A549 (cell line): ENCODE data around the gene VSTM4. TPM values are rescaled to one million over a fixed set of nuclear protein-coding genes. Genes with fewer than 3 reads are reported as not detected.

Source experiments
- ATAC-seq, 2 experiments: fragments of 200-7000 bp in 1 of 2; fragments of >200 bp in 1 of 2; cut with Nextera tagmentation in 1 of 2; cut with Tn5 transposase in 1 of 2; 3 replicates each; pipeline versions ENCODE4 v1.8.0 to v1.9.1; 2018 to 2020; ENCODE audit warnings: mild to moderate bottlenecking in 1 of 2, moderate library complexity in 1 of 2
- CTCF ChIA-PET: fragments of 300-600 bp; sonication (Branson Sonifier 250); formaldehyde crosslinking; extraction: SDS; loops from one replicate; lab custom pipeline; 2021; ENCODE audit warnings: antibody characterized with exemption, inconsistent platforms; lab: Yijun Ruan, JAX
- POLR2A ChIA-PET: fragments of 350-600 bp; formaldehyde crosslinking; extraction: SDS; loops from one replicate; lab custom pipeline; 2021; ENCODE audit warnings: antibody characterized with exemption, inconsistent platforms; lab: Yijun Ruan, JAX
- DNase-seq, 2 experiments: peaks; one replicate each; pipeline versions ENCODE4 v3.0.0 to v3.0.0-alpha.2; 2011 to 2016; ENCODE audit warnings: low read depth in 1 of 2, low spot score in 1 of 2
- FAIRE-seq: peaks from 2 replicates; lab custom pipeline; 2011; peaks lifted over from hg19 to GRCh38; lab: Jason Lieb, UNC
- H3K27ac ChIP-seq, 2 experiments: fragments of >200 bp; sonication (Bioruptor Twin); formaldehyde crosslinking; 3 replicates each; pipeline ENCODE4 v1.5.1; 2016 to 2017
- H3K4me1 ChIP-seq: fragments of >200 bp; sonication (Bioruptor Twin); formaldehyde crosslinking; 3 replicates; pipeline ENCODE4 v1.6.1; 2016
- H3K4me2 ChIP-seq: fragments of >200 bp; sonication (Bioruptor Twin); formaldehyde crosslinking; 3 replicates; pipeline ENCODE4 v1.6.1; 2016
- H3K4me3 ChIP-seq: fragments of >200 bp; sonication (Bioruptor Twin); formaldehyde crosslinking; 3 replicates; pipeline ENCODE4 v1.5.1; 2016
- H3K9me3 ChIP-seq: fragments of >200 bp; sonication (Bioruptor Twin); formaldehyde crosslinking; 3 replicates; pipeline ENCODE4 v1.6.1; 2016
- EHF ChIP-seq: fragments of 250-450 bp; sonication (Bioruptor Pico); IDR thresholded peaks from 2 replicates; pipeline ENCODE4 v1.5.0; 2020; ENCODE audit warnings: mild to moderate bottlenecking
- EHMT2 ChIP-seq: fragments of 200-600 bp; sonication (generic); IDR thresholded peaks from 2 replicates; pipeline ENCODE4 v1.6.1; 2016; ENCODE audit warnings: antibody characterized with exemption, low read depth, mild to moderate bottlenecking, moderate library complexity
- FOSB ChIP-seq: fragments of 250-450 bp; sonication (Bioruptor Pico); IDR thresholded peaks from 2 replicates; pipeline ENCODE4 v1.5.0; 2020; ENCODE audit warnings: mild to moderate bottlenecking, moderate library complexity
- HDAC2 ChIP-seq: fragments of 200-600 bp; sonication (generic); IDR thresholded peaks from 2 replicates; pipeline ENCODE4 v1.6.1; 2016
- HOXA7 ChIP-seq: fragments of 250-450 bp; sonication (Bioruptor Pico); IDR thresholded peaks from 2 replicates; pipeline ENCODE4 v1.5.0; 2020; ENCODE audit warnings: mild to moderate bottlenecking, moderate library complexity
- JUNB ChIP-seq: fragments of >200 bp; sonication (Bioruptor Twin); formaldehyde crosslinking; IDR thresholded peaks from 2 replicates; pipeline ENCODE4 v1.6.1; 2016
- MAFK ChIP-seq: fragments of 450-650 bp; IDR thresholded peaks from 2 replicates; pipeline ENCODE4 v1.6.1; 2014; ENCODE audit not compliant: partially characterized antibody
- MAZ ChIP-seq: fragments of 150-350 bp; IDR thresholded peaks from 2 replicates; pipeline ENCODE4 v1.6.1; 2014; ENCODE audit warnings: antibody characterized with exemption, low read depth, low read length, borderline replicate concordance
- MYC ChIP-seq: IDR thresholded peaks from 2 replicates; pipeline ENCODE4 v1.6.1; 2012; ENCODE audit warnings: mild to moderate bottlenecking, inconsistent platforms, low read length, improper control_type of control experiment, borderline replicate concordance
- NFE2L2 ChIP-seq: fragments of 150-350 bp; conservative IDR thresholded peaks from 2 replicates; pipeline ENCODE4 v1.6.1; 2014; ENCODE audit warnings: low read length
- NPAS2 ChIP-seq: fragments of 250-450 bp; sonication (Bioruptor Pico); IDR thresholded peaks from 2 replicates; pipeline ENCODE4 v1.8.0; 2022; ENCODE audit warnings: mild to moderate bottlenecking, moderate library complexity, borderline replicate concordance
- NR3C1 ChIP-seq: fragments of >200 bp; sonication (Bioruptor Twin); formaldehyde crosslinking; IDR thresholded peaks from 3 replicates; pipeline ENCODE4 v1.6.1; 2017
- POLR2A ChIP-seq: IDR thresholded peaks from 2 replicates; pipeline ENCODE4 v1.6.1; 2012; ENCODE audit warnings: mild to moderate bottlenecking, low read length
- POLR2AphosphoS2 ChIP-seq: conservative IDR thresholded peaks from 2 replicates; pipeline ENCODE4 v1.6.1; 2012; ENCODE audit warnings: low read length, improper control_type of control experiment, inconsistent platforms
- RNF2 ChIP-seq: fragments of 200-600 bp; sonication (generic); IDR thresholded peaks from 2 replicates; pipeline ENCODE4 v1.6.1; 2016; ENCODE audit warnings: low read depth, mild to moderate bottlenecking, antibody characterized with exemption, moderate library complexity, borderline replicate concordance
- SREBF2 ChIP-seq: fragments of 450-650 bp; IDR thresholded peaks from 2 replicates; pipeline ENCODE4 v1.6.1; 2014; ENCODE audit warnings: mild to moderate bottlenecking, moderate library complexity
- TP53 ChIP-seq: fragments of 250-450 bp; sonication (Bioruptor Pico); IDR thresholded peaks from 2 replicates; pipeline ENCODE4 v1.5.0; 2021; ENCODE audit warnings: mild to moderate bottlenecking, moderate library complexity
- ZC3H11A ChIP-seq: fragments of 450-650 bp; IDR thresholded peaks from 2 replicates; pipeline ENCODE4 v1.6.1; 2014; ENCODE audit warnings: antibody characterized with exemption, mild to moderate bottlenecking
- ZSCAN20 ChIP-seq: fragments of 250-450 bp; sonication (Bioruptor Pico); IDR thresholded peaks from 2 replicates; pipeline ENCODE4 v1.8.0; 2022; ENCODE audit warnings: mild to moderate bottlenecking, moderate library complexity
- WGBS: methylation state at CpG from one replicate; pipeline ENCODE4 v1.1.6; 2017; ENCODE audit errors: missing lambda C conversion rate; 5-methylcytosine and 5-hydroxymethylcytosine counted together
- polyA plus RNA-seq, 4 experiments: library from polyadenylated mRNA; depleted of rRNA in 3 of 4; stranded (reverse); fragments of >200 nt; fragmentation: RNase III in 1 of 4; extraction: RNeasy Plus Mini Kit Qiagen cat#74134 plus additional on column Dnase treatment in 1 of 4; gene quantifications; 2 replicates in 3 of 4; 3 replicates in 1 of 4; pipeline ENCODE4 v1.2.3, GENCODE V29; 2011 to 2017
- TF ChIP-seq, protein P1 (sequence below): fragments of 150-350 bp; IDR thresholded peaks from 2 replicates; pipeline ENCODE4 v1.6.1; 2014; ENCODE audit warnings: low read depth, mild to moderate bottlenecking, low read length
- TF ChIP-seq, protein P2 (sequence below): fragments of >200 bp; sonication (Bioruptor Twin); formaldehyde crosslinking; IDR thresholded peaks from 3 replicates; pipeline ENCODE4 v1.6.1; 2016
- TF ChIP-seq, protein P3 (sequence below): fragments of >200 bp; sonication (Bioruptor Twin); formaldehyde crosslinking; IDR thresholded peaks from 2 replicates; pipeline ENCODE4 v1.6.1; 2016
- TF ChIP-seq, protein P4 (sequence below): IDR thresholded peaks from 2 replicates; pipeline ENCODE4 v1.6.1; 2012; ENCODE audit warnings: low read depth, borderline replicate concordance
- TF ChIP-seq, protein P5 (sequence below): fragments of >200 bp; sonication (Bioruptor Twin); formaldehyde crosslinking; IDR thresholded peaks from 3 replicates; pipeline ENCODE4 v1.5.1; 2016
- TF ChIP-seq, protein P6 (sequence below): IDR thresholded peaks from 2 replicates; pipeline ENCODE4 v1.6.1; 2012

VSTM4 gene
- polyA plus RNA-seq, 2 of the 4 experiments (the other 2 are of a cell fraction): 0.18 to 0.53 TPM

DNA sequence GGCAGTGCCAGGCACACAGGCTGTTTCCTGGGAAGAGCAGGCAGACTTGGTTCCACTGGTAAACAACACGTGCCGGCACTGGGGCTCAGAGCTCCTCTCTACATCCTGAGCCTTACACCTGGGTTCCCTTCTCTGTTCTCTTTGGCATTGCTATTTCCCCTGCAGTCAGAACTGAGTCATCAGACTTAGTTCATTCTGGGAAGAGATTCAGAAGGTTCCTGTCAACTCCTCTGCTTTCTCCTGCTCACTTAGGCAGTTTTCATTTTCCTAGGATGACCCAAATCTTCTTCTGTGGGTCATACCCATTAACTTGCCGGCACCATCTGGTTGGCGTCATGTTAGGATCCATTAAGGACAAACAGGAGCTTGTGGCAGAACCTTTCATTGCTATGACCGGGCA is 142.3 kb downstream of the VSTM4 start:
- no peak overlapping the region for H3K27ac ChIP-seq
- H3K4me3 ChIP-seq: no peak overlapping the region
- ChIA-PET CTCF (no interaction called here), POLR2A (no interaction called here)
- no peak for ATAC-seq
- no peaks in the 10 kb centered on the region for H3K4me1 ChIP-seq
- no peak for DNase-seq
- TF ChIP-seq MAZ (no peak), FOSB (no peak), NFE2L2 (no peak), SREBF2 (no peak), HDAC2 (no peak), EHF (CRISPR knock-in tag) (no peak), HOXA7 (CRISPR knock-in tag) (no peak), POLR2A (no peak), POLR2AphosphoS2 (no peak), JUNB (no peak), RNF2 (no peak)
- TF ChIP-seq, protein P1, sequence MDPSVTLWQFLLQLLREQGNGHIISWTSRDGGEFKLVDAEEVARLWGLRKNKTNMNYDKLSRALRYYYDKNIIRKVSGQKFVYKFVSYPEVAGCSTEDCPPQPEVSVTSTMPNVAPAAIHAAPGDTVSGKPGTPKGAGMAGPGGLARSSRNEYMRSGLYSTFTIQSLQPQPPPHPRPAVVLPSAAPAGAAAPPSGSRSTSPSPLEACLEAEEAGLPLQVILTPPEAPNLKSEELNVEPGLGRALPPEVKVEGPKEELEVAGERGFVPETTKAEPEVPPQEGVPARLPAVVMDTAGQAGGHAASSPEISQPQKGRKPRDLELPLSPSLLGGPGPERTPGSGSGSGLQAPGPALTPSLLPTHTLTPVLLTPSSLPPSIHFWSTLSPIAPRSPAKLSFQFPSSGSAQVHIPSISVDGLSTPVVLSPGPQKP: no peak
- TF ChIP-seq, protein P2, sequence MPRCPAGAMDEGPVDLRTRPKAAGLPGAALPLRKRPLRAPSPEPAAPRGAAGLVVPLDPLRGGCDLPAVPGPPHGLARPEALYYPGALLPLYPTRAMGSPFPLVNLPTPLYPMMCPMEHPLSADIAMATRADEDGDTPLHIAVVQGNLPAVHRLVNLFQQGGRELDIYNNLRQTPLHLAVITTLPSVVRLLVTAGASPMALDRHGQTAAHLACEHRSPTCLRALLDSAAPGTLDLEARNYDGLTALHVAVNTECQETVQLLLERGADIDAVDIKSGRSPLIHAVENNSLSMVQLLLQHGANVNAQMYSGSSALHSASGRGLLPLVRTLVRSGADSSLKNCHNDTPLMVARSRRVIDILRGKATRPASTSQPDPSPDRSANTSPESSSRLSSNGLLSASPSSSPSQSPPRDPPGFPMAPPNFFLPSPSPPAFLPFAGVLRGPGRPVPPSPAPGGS: no peak
- 37% methylated on average over 5 of the region's 5 CpGs for WGBS
- peaks cover 3% of the 10 kb centered on the region; the same call in 1 of the 3 replicates for H3K9me3 ChIP-seq
- FAIRE-seq: no peak
- H3K4me2 ChIP-seq: no peak overlapping the region

DNA sequence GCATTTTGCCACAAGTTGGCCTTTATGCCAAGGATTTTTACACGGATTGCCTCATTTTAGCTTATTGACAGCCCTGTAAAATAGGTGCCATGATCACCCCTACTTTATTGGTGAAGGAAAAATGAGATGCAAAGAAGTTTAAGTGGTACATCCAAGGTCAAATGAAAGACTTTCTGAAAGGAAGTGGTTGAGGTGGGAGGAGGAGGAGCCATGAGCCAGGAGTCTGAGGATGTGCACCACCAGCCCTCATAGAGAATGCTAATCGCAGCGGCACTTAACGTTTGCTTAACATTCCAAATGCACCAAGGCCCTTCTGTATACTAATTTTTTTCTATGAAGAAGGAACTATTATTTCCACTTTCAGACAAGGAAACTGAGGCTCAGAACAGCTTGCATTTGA is 144.7 kb downstream of the VSTM4 start:
- Histone ChIP-seq H3K4me1 (no peaks in the 10 kb centered on the region), H3K27ac (no peak overlapping the region), H3K4me3 (no peak overlapping the region), H3K9me3 (peaks cover 3% of the 10 kb centered on the region; the same call in 1 of the 3 replicates), H3K4me2 (no peak overlapping the region)
- no peak for FAIRE-seq
- TF ChIP-seq ZSCAN20 (CRISPR knock-in tag) (no peak), MAFK (no peak), EHMT2 (no peak), MYC (no peak), RNF2 (no peak), ZC3H11A (no peak), NR3C1 (no peak), JUNB (no peak), TP53 (no peak), SREBF2 (no peak), NPAS2 (no peak)
- TF ChIP-seq, protein P3, sequence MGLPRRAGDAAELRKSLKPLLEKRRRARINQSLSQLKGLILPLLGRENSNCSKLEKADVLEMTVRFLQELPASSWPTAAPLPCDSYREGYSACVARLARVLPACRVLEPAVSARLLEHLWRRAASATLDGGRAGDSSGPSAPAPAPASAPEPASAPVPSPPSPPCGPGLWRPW: no peak
- TF ChIP-seq, protein P4, sequence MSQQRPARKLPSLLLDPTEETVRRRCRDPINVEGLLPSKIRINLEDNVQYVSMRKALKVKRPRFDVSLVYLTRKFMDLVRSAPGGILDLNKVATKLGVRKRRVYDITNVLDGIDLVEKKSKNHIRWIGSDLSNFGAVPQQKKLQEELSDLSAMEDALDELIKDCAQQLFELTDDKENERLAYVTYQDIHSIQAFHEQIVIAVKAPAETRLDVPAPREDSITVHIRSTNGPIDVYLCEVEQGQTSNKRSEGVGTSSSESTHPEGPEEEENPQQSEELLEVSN: no peak
- TF ChIP-seq, protein P5, sequence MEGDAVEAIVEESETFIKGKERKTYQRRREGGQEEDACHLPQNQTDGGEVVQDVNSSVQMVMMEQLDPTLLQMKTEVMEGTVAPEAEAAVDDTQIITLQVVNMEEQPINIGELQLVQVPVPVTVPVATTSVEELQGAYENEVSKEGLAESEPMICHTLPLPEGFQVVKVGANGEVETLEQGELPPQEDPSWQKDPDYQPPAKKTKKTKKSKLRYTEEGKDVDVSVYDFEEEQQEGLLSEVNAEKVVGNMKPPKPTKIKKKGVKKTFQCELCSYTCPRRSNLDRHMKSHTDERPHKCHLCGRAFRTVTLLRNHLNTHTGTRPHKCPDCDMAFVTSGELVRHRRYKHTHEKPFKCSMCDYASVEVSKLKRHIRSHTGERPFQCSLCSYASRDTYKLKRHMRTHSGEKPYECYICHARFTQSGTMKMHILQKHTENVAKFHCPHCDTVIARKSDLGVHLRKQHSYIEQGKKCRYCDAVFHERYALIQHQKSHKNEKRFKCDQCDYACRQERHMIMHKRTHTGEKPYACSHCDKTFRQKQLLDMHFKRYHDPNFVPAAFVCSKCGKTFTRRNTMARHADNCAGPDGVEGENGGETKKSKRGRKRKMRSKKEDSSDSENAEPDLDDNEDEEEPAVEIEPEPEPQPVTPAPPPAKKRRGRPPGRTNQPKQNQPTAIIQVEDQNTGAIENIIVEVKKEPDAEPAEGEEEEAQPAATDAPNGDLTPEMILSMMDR: no peak
- TF ChIP-seq, protein P6, sequence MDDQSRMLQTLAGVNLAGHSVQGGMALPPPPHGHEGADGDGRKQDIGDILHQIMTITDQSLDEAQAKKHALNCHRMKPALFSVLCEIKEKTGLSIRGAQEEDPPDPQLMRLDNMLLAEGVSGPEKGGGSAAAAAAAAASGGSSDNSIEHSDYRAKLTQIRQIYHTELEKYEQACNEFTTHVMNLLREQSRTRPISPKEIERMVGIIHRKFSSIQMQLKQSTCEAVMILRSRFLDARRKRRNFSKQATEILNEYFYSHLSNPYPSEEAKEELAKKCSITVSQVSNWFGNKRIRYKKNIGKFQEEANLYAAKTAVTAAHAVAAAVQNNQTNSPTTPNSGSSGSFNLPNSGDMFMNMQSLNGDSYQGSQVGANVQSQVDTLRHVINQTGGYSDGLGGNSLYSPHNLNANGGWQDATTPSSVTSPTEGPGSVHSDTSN: no peak
- DNase-seq: no peak
- ChIA-PET POLR2A (no interaction called here), CTCF (interaction anchor here (0.9 to 1.3 kb wide), 2 partner anchors 313 to 314 kb away, joined by 3 to 7 read pairs; no protein-coding TSS in a partner anchor)
- WGBS: 64% methylated on average over 4 of the region's 4 CpGs
- no peak for ATAC-seq
